ENCODE measurements around the gene ADGRG4. TPM values are rescaled to one million over a fixed set of nuclear protein-coding genes. Genes with fewer than 3 reads are reported as not detected.

The ADGRG4 gene
- total and polyA plus RNA-seq, 2 donors (not counting 1 experiment from before 2014, with no cell fraction given): 0.03 TPM; not detected in 1

GRCh38 chrX:136262812-136263315, 37.9 kb upstream of the ADGRG4 start:
- no peaks in the 10 kb centered on the region for H3K27me3 ChIP-seq (ENCODE audit: control insufficient read depth, insufficient read depth, low read length)
- no peak overlapping the region for H2AFZ ChIP-seq (ENCODE audit: low read length)
- TF ChIP-seq EZH2 (IDR thresholded peaks at IDR 0.05; ENCODE audit: low read length, missing control alignments): no peak
- TF ChIP-seq, protein P1, sequence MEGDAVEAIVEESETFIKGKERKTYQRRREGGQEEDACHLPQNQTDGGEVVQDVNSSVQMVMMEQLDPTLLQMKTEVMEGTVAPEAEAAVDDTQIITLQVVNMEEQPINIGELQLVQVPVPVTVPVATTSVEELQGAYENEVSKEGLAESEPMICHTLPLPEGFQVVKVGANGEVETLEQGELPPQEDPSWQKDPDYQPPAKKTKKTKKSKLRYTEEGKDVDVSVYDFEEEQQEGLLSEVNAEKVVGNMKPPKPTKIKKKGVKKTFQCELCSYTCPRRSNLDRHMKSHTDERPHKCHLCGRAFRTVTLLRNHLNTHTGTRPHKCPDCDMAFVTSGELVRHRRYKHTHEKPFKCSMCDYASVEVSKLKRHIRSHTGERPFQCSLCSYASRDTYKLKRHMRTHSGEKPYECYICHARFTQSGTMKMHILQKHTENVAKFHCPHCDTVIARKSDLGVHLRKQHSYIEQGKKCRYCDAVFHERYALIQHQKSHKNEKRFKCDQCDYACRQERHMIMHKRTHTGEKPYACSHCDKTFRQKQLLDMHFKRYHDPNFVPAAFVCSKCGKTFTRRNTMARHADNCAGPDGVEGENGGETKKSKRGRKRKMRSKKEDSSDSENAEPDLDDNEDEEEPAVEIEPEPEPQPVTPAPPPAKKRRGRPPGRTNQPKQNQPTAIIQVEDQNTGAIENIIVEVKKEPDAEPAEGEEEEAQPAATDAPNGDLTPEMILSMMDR (conservative IDR thresholded peaks at IDR 0.05 in 1 of 2, IDR thresholded peaks at IDR 0.05 in 1 of 2; ENCODE audit: low read depth in 1 of 2, low read length in 2 of 2): no peak
- H3K9me3 ChIP-seq (ENCODE audit: control insufficient read depth, insufficient read depth, low read depth, low read length): no peaks in the 10 kb centered on the region
- no peaks in the 10 kb centered on the region for H3K79me2 ChIP-seq (ENCODE audit: control insufficient read depth, insufficient read depth, low read length)
- no peak for DNase-seq (ENCODE audit: low read depth in 2 of 2)
- H3K4me3 ChIP-seq (replicated peaks in 1 of 4; ENCODE audit: control extremely low read depth in 1 of 4, insufficient read depth in 1 of 4, low read depth in 3 of 4, low read length in 4 of 4): no peak overlapping the region
- H3K9ac ChIP-seq (ENCODE audit: insufficient read depth, low read length): no peak overlapping the region
- H4K20me1 ChIP-seq (ENCODE audit: control insufficient read depth, extremely low read depth, insufficient read depth, low read length): no peaks in the 10 kb centered on the region
- H3K4me1 ChIP-seq (ENCODE audit: control insufficient read depth, extremely low read depth, insufficient read depth, low read length): peaks cover 16% of the 10 kb centered on the region
- H3K27ac ChIP-seq (ENCODE audit: insufficient read depth, low read length): no peak overlapping the region
- H3K4me2 ChIP-seq (ENCODE audit: extremely low read depth, insufficient read depth, low read length): no peak overlapping the region
- no peaks in the 10 kb centered on the region for H3K36me3 ChIP-seq (ENCODE audit: control insufficient read depth, insufficient read depth, low read length)

DNA sequence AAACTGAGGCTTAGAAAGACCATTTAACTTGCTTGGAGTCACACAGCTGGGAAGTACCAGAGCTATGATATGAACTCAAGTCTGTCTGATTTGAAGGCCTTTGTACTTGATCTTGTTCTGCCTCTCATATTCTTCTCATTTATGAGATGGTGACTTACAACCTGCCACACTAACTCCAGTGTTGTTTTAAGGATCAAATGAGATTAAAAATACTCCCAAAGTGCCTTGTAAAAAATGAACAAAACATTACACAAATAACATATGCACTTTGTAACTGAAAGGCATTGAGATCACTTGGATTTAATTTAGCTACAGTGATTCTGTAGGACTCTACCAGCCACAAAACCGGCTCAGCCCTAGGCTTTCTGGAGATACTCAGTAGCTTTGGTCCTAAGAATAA, 33.9 kb upstream of the ADGRG4 start:
- no peaks in the 10 kb centered on the region for H3K27me3 ChIP-seq (ENCODE audit: control insufficient read depth, insufficient read depth, low read length)
- H3K36me3 ChIP-seq (ENCODE audit: control insufficient read depth, insufficient read depth, low read length): no peaks in the 10 kb centered on the region
- no peak for DNase-seq (ENCODE audit: low read depth in 2 of 2)
- H2AFZ ChIP-seq (ENCODE audit: low read length): no peak overlapping the region
- no peak overlapping the region for H3K4me3 ChIP-seq (replicated peaks in 1 of 4; ENCODE audit: control extremely low read depth in 1 of 4, insufficient read depth in 1 of 4, low read depth in 3 of 4, low read length in 4 of 4)
- H4K20me1 ChIP-seq (ENCODE audit: control insufficient read depth, extremely low read depth, insufficient read depth, low read length): no peaks in the 10 kb centered on the region
- no peaks in the 10 kb centered on the region for H3K79me2 ChIP-seq (ENCODE audit: control insufficient read depth, insufficient read depth, low read length)
- TF ChIP-seq, protein P1 (conservative IDR thresholded peaks at IDR 0.05 in 1 of 2, IDR thresholded peaks at IDR 0.05 in 1 of 2; ENCODE audit: low read depth in 1 of 2, low read length in 2 of 2): no peak
- TF ChIP-seq EZH2 (IDR thresholded peaks at IDR 0.05; ENCODE audit: low read length, missing control alignments): no peak
- H3K27ac ChIP-seq (ENCODE audit: insufficient read depth, low read length): no peak overlapping the region
- peaks cover 4% of the 10 kb centered on the region for H3K4me1 ChIP-seq (ENCODE audit: control insufficient read depth, extremely low read depth, insufficient read depth, low read length)
- no peaks in the 10 kb centered on the region for H3K9me3 ChIP-seq (ENCODE audit: control insufficient read depth, insufficient read depth, low read depth, low read length)
- no peak overlapping the region for H3K4me2 ChIP-seq (ENCODE audit: extremely low read depth, insufficient read depth, low read length)
- no peak overlapping the region for H3K9ac ChIP-seq (ENCODE audit: insufficient read depth, low read length)

DNA sequence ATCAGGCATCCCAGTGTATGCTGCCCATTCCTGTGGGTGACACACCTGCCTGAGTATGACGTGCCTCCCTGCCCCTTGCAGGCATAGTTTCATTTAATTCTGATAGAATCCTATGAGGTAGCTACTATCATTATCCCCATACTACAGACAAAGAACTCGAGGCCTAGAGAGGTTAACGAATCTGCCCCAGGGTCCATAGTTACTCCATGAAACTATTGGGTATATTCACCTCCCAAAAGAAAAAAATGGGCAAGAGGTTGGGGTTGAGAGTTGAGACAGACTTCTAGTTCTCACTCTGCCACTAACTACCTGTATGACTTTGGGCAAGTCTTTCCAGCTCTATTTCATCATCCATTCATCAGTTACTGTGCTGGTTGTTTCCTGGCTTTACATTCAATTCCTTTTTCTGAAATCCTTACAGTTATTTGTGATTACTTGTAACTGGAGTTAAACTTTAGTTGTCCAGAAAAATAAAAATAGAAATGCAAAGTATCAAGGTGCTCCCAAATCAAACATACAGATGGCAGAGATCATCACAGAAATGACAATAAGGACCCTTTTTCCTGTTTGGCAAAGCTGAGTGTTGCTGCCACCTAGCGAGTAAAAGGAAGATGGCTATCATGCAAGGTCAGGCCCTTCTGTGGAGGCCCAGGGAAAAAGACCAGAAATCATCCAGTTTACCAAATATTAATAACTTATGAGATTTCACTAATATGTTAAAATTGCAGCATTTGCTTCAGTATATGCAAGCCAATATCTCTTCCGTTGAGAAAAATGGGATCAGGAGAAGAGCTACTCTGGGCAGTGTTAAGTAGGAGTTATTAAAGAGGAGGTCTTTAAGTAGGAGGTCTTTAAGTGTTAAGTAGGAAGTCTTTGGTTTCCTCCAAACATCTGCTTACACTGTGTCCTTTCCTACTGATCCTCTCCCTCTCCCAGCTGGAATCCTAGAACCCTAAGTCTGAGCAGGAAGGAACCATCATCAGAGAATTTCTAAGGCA, 32.4 kb upstream of the ADGRG4 start:
- Histone ChIP-seq H4K20me1 (ENCODE audit: control insufficient read depth, extremely low read depth, insufficient read depth, low read length) (no peaks in the 10 kb centered on the region), H3K9me3 (ENCODE audit: control insufficient read depth, insufficient read depth, low read depth, low read length) (no peaks in the 10 kb centered on the region), H3K4me2 (ENCODE audit: extremely low read depth, insufficient read depth, low read length) (no peak overlapping the region), H3K27me3 (ENCODE audit: control insufficient read depth, insufficient read depth, low read length) (no peaks in the 10 kb centered on the region), H3K36me3 (ENCODE audit: control insufficient read depth, insufficient read depth, low read length) (no peaks in the 10 kb centered on the region), H3K9ac (ENCODE audit: insufficient read depth, low read length) (no peak overlapping the region), H2AFZ (ENCODE audit: low read length) (no peak overlapping the region), H3K4me3 (replicated peaks in 1 of 4; ENCODE audit: control extremely low read depth in 1 of 4, insufficient read depth in 1 of 4, low read depth in 3 of 4, low read length in 4 of 4) (no peak overlapping the region), H3K79me2 (ENCODE audit: control insufficient read depth, insufficient read depth, low read length) (no peaks in the 10 kb centered on the region), H3K4me1 (ENCODE audit: control insufficient read depth, extremely low read depth, insufficient read depth, low read length) (no peaks in the 10 kb centered on the region), H3K27ac (ENCODE audit: insufficient read depth, low read length) (no peak overlapping the region)
- DNase-seq (ENCODE audit: low read depth in 2 of 2): peak in 1 of 2 donors; percentile 54
- TF ChIP-seq, protein P1 (conservative IDR thresholded peaks at IDR 0.05 in 1 of 2, IDR thresholded peaks at IDR 0.05 in 1 of 2; ENCODE audit: low read depth in 1 of 2, low read length in 2 of 2): peak; percentile 57 to 77
- no peak for TF ChIP-seq EZH2 (IDR thresholded peaks at IDR 0.05; ENCODE audit: low read length, missing control alignments)

All from fibroblast of lung (primary cell).